ENCODE measurements around the gene PALLD. TPM values are rescaled to one million over a fixed set of nuclear protein-coding genes. Genes with fewer than 3 reads are reported as not detected.

Gene PALLD
- total RNA-seq, 1 donor from 2014 or later: 12.1 TPM

DNA sequence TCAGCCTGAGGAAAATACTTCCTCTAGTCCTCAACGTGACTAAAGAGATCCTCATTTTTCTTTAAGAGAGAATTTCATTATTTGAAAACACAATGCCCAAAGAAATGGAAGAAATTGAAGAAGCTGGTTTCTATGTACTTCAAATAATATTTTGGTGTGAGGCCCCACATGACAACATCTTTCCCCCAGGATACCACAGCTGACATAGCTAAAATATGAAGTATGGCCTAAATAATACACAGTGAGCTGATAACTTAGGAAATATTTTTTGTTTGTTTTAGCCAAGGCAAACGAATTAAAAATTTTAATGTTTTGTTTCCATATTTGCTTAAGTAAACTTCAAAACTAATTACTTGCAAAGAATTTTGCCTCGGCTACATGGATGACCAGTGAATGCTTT is 364.0 kb downstream of the PALLD start:
- intact Hi-C loops (cut with micrococcal nuclease): no loop called here

DNA sequence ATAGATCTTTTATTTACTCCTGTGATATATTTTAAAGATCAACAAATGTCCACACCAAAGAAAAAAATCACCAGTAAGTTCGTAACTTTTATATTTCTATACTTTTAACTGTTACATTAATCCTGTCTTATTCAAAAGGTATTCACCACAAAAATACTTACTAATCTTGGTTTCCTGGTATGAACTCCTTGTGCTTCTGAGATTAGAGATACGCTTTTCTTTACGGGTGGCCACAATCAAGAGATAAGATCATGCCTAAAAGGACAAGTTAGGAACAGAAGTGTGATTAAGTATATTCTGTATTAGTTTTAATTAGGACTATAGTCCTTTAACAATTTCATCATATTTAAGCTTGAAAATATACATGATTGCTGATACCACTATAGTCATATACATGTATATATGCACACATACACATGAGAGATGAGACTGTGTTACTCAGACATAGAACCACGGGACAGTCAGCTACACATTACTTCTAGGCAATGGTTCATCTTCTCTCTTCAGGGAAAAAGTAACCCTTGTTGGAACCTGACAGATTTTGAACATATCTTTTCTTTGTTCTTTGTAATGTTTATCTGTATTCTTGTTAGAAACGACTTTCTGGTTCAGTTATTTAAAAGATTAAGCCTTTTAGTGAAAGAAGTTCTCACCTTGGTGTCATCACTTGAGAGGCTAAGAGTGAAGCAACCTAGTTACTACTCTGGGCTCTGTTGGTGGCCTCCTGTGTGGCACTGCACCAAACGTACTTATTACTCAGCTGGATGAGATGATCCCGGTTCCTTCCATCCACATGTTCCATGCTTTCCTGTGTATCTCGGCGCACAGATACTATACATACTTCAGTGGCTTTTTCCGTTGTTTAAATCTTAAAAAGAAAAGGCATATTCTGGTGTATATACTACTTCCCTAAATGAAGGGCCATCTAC is 367.1 kb downstream of the PALLD start:
- intact Hi-C loops (cut with micrococcal nuclease): loop anchor here (1.0 kb wide), 1 partner anchor 13 kb away; no protein-coding TSS in a partner anchor

DNA sequence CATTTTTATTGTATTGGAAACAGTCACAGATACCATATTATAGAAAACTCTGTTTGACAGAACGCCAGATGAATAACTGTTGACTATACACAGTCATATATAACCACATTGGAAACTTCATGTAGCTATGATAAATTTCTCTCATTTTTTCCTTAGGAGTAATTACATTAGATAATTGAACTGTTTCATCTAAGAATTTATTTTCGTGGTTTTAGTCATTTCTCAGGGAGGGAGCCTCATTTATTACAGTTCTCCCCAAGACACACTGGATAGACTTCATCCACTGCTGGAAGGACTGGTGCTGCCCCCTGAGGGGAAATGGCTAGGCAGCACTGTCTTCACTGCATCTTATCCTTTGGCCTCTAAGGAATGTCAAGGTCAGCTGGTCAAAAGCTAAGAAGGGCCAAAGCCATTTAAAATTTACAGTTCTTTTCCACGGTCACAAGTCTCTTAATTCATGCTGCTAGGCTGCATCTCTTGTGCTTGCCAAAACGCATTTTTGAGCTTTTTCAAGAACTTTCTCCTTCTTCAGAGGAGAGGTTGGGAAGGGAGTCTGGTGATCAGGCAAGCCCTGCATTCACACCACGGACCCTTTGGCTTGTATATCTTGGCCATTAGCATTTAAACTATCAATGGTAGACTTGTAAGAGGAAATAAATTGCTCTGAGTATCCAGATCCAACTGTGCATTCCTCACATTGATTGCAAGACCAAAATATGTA is 368.1 kb downstream of the PALLD start:
- intact Hi-C loops (cut with micrococcal nuclease): loop anchor here (1.0 kb wide), 1 partner anchor 12 kb away; no protein-coding TSS in a partner anchor

DNA sequence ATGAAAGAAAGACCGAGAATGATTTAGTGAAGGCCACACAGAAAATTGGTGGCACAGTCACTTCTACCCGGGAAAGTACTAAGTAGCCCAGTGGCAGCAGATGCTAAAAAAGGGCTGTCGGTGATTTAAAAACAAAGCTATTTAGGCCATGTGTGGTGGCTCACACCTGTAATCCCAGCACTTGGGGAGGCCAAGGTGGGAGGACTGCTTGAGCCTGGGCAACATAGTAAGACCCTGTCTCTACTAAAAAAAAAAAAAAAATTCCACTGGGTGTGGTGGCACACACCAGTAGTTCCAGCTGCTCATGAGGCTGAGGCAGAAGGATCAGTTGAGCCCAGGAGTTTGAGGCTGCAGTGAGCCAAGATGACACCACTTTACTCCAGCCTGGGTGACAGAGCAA is 369.0 kb downstream of the PALLD start:
- intact Hi-C loops (cut with micrococcal nuclease): no loop called here

DNA sequence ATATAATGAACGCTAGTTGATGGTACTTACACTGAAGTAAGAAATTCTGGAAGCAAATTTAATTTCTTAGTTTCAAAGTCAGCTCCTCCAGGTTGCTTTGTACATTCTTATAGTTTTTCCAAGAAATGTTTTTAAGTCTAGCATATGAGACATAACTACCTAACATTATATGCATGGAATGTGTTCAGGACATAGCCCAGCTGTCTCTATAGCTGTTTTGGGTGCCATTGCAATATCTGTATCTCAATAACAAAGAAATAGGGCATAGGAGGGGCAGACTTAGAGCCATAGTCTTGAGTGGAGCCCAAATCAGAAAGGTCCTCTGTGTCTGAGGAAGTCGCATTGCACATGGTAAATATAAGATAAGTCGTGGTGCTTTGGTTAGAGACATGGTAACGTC is 369.8 kb downstream of the PALLD start:
- intact Hi-C loops (cut with micrococcal nuclease): no loop called here

DNA sequence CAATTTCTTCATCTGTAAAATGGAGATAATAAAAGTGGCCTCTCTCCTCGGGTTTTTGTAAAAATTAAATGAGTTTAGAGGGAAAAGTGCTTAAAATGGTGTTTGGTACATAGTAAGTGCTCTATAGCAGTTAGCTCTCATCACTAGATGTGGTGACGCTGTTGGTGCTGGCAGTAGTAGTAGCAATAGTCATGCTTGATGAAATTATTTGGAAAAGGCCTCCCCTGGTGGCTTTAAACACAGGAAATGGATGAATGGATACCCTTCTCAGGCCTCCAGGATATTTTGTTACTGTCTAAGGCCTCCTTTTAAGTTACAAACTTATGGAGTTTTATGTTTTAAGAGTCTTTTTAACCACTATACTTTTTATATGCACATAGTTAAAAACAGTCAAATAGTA is 370.3 kb downstream of the PALLD start:
- intact Hi-C loops (cut with micrococcal nuclease): no loop called here

DNA sequence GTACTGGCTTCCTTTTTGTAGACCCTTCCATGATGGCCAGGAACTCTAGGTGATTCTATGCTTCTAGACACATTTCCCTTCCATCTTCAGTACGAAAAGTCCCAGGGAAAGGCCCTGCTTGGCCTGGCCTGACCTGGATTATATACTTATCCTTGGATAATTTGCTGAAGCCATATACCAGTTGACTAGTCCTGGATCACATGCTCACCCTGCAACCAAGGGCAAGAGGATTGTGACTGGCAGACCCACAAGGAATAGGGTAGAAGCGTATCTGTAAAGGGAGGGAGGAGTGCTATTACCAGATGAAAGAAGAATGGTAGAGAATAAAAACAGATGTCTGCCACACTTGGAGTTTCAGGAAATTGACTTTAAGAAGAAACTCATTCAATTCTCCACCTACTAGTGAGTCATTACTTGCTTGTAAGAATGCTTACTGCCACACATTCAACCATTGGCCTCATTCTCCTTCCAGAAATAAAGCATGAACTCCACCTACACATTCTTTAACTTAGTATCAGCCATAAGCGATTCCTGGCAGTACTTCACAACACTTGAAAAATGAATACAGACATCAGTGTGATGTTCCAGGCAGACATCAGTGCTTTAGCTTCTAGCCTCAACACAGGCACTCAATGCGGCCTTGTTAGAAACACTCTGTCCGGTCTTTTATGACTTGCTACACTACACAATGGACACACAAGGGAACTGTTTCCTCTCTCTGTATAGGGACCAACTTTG is 371.4 kb downstream of the PALLD start:
- intact Hi-C loops (cut with micrococcal nuclease): no loop called here

DNA sequence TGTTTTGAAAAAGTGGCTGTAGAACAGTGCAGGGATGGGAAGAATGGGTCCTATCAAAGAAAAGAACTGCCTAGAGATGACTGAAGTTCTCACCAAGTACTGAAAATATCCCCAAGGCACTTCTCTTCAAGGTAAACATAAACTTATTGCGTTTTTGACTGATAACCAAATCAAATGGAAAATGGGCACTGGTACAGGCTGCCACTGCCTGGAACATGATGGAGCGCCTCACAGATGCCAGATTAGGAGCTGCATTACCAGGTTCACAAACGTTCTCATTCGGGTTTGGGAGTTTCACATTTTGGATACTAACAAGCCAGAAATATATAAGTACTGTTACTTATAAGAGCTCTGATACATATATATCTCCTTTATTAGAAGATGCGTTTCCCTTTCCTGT is 371.9 kb downstream of the PALLD start:
- intact Hi-C loops (cut with micrococcal nuclease): no loop called here

DNA sequence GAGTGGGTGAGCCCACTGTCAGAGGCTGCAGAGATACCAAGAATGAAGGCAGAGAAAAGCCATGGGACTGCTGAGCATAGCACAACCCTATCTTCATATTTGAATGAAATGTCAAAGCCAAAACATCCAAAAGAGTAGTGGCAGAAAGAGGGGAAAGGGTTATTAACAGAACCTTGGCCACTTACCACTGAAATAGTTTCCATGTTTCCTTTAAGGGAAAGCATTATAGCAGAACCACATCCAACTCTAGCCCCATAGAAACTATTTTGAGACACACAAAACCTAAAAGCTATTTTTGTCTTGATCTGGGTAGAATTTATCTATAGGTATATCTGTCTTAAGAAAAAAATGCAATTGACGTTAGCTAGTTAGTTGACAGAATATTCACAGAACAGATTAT is 373.2 kb downstream of the PALLD start:
- intact Hi-C loops (cut with micrococcal nuclease): no loop called here

DNA sequence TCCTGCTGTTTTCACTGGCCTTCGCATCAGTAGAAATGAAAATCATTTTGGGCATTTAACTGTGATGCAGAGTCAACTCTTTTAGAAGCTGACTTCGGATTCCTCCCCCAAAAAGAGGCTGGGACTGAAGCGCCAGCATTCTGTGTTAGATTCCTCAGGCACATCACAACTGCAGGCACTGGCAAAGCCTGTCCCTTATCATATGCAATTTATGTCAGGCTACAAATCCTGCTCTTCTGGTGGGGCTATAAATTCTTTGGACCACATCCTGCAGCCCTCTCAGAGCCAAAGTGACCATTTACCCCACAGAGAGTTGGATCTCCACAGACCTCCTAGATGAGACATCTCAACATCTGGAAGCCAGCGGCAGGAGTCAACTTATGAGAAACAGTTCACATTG is 374.8 kb downstream of the PALLD start:
- intact Hi-C loops (cut with micrococcal nuclease): no loop called here

DNA sequence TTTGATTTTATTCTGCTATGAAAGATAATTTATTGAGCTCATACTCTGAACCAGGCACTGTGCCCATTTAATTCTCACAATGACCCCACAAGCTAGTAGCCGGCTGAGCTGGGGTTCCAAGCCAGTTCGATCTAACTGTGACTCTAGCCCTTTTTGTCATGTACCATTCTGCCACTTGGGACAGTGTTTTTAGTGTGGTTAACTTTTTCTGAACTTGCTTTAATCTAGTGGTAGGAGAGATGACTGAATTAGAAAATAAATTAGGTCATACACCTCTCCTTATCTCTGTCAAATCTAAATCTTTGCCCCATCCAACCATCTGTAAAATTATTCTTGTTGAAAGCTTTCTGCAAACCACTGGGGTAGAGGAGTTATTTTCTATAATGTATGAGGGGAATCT is 377.2 kb downstream of the PALLD start:
- intact Hi-C loops (cut with micrococcal nuclease): no loop called here

DNA sequence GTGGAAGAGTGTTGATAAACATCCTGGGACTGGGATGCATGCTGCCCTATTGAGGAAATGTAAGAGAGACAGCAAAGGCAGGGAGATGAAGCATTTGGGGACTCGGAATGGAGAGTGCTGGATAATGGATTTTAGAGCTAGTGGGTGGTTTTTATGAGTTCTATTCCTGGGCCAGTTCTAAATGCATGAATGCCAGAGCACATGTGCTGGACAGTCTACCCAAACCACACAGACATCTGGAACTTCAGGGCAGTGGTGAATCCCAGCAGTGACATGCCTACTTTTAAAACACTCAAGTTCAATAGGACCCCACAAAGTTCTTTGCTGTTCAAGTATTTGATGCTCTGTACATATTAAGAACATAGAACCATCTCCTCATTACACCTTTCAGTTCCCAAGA is 379.3 kb downstream of the PALLD start:
- intact Hi-C loops (cut with micrococcal nuclease): no loop called here

DNA sequence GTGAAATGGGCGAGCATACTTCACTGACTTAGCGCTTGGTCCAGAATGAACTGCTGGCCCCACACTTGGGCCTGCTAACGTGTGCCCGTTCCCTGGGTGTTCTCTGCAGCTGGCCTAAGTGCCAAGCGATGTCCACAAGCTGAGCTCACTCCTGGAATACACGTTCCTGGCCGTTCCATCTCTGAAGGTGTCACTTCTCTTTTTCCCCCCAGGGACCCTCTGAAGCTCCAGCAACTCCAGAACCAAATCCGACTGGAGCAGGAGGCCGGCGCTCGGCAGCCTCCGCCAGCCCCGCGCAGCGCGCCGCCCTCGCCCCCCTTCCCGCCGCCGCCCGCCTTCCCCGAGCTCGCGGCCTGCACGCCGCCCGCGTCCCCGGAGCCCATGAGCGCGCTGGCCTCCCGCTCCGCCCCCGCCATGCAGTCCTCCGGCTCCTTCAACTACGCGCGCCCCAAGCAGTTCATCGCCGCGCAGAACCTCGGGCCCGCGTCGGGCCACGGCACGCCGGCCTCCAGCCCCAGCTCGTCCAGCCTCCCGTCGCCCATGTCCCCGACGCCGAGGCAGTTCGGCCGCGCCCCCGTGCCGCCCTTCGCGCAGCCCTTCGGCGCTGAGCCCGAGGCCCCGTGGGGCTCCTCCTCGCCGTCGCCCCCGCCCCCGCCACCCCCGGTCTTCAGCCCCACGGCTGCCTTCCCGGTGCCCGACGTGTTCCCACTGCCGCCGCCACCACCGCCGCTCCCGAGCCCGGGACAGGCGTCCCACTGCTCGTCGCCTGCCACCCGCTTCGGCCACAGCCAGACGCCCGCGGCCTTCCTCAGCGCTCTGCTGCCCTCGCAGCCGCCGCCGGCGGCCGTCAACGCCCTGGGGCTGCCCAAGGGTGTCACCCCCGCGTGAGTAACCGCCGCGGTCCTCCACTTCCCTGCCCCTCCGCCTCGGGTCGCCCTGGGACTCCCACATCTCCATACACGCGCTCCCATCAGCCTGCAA is 380.9 kb downstream of the PALLD start:
- intact Hi-C loops (cut with micrococcal nuclease): loop anchor here (1.0 to 2.0 kb wide), 2 partner anchors 14 to 45 kb away; no protein-coding TSS in a partner anchor

DNA sequence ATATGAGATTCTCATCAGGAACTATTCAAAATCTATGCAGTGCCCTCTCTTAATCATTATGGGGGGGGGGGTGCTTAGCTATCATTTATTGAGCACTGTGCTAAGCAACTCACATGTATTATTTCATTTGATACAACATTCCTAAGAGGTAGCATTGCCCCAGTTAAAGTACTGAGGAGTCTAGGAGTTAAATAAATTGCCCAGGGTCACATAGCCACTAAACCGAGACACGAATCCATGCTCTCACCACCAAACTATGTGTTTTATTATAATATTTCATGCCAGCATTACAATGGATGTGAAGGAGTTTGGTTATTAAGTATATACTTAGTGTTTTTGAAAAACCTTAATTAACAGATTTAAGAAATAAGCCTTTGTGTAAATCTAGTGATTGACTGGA is 381.8 kb downstream of the PALLD start:
- intact Hi-C loops (cut with micrococcal nuclease): loop anchor here (2.0 kb wide), 1 partner anchor 46 kb away; no protein-coding TSS in a partner anchor

DNA sequence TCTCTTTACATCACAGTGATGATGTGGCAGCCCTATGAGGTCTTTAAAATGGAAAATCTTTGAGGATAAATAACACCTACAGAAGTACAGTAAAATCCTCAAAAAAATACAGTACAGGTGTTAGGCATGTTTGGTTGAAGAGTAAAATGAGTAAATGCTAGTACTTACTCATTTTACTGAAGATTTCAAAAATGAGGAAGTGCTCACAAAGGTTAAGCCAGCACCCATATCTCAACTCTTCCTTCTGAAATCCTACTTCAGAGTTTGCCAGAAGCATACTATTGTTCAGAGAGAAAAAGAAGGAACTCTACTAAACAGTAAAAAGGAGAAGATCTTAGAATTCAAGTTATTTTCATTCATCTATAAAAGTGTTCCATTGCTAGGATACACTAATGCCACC is 382.3 kb downstream of the PALLD start:
- intact Hi-C loops (cut with micrococcal nuclease): loop anchor here (2.0 kb wide), 1 partner anchor 46 kb away; no protein-coding TSS in a partner anchor

DNA sequence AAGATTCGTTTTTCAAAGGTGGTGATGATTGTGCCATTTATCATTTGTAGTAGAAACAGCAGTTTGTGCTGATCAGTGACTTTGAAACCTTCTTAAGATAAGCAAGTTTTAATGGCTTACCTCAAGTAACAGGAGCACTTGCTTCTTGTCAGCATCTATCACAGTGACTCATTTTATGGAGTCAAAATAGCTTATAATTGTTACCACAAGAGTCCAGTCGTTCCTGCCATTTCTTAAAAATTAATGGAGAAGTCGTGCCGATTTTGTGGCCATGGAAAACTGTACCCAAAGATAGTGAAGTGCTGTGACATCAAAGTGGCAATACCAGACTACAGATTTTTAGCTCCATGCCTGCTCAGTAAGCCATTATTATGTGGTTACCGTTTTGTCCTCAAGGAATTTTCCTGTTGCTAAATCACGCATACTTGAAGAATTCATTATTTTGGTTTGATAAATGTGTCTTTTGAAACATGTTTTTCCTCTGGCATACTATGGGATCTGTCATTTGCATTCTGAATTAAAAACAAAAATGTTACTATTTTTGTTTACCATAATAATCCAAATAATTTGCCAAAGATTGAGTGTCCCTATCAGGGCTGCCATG is 383.3 kb downstream of the PALLD start:
- intact Hi-C loops (cut with micrococcal nuclease): no loop called here

DNA sequence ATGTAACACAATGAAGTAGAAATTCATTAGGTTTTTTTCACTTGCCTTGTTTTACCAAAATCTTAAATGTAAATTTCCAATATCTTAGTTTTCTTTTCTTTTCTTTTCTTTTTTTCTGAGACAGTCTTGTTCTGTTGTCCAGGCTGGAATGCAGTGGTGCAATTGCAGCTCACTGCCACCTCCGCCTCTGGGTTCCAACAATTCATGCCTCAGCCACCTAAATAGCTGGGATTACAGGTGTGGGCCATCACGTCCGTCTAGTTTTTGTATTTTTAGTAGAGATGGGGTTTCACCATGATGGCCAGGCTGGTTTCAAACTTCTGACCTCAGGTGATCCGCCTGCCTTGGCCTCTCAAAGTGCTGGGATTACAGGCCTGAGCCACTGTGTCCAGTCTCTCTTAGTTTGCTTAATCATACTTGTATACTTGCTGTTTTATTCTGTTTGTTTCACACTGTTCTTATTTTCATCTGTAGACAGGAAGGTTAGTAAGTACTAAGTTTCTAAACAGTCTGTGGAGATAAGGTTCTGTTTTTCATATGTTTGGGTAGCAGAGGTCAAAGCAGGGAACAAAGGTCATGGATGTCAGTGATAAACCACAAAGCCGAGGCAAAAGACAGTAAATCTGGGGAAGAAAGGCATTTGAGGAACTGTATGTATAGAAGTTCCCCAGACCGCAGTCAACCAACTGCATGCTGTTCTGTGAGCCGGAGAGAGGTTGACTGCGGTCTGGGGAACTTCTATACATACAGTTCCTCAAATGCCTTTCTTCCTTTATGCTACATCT is 384.2 kb downstream of the PALLD start:
- intact Hi-C loops (cut with micrococcal nuclease): no loop called here

DNA sequence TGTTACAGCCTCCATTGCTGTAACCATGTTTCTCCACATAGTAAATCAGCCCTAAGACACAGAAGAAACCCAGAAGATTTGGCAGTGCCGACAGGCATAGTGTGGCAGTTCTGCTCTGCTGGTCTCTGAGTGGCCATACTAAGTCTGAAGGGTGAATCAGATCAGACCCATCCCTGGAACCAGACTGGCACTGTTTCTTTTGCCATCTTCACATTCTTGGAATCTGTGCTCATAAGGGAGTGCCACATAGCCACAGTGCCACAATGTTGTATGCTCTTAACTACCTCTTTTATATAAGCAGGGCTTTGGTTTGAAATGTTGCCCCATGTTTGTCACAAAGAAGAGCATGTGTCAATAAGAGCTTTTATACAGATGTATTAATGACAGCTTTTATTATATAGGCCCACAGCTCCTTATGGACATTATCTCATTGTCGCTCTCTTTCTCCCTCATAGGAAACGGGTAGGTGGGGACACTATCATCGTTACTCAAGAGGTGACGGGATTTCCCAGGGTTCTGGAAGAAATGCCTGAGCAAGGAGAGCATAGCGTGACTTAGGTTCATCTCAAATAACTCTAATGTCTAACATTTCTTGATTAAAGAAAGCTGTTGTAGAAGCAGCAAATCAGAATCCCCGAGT is 385.0 kb downstream of the PALLD start:
- intact Hi-C loops (cut with micrococcal nuclease): no loop called here

Measured in T-helper 1 cell treated with Interleukin-12 subunit alpha and Interleukin-12 subunit beta and Interleukin-4 antibody, amounts not matched to agents 30 ng/mL and 1 ng/mL, for 36 hours (primary cell).